HG03520 (cell line): ENCODE measurements around the gene VIPR2.

Experiments used
- ATAC-seq: cut with Tn5 transposase; IDR thresholded peaks from one replicate; pipeline ENCODE4 v1.9.1; 2021; ENCODE audit warnings: mild to moderate bottlenecking, moderate library complexity; ENCODE audit not compliant: unreplicated experiment

The VIPR2 gene

DNA sequence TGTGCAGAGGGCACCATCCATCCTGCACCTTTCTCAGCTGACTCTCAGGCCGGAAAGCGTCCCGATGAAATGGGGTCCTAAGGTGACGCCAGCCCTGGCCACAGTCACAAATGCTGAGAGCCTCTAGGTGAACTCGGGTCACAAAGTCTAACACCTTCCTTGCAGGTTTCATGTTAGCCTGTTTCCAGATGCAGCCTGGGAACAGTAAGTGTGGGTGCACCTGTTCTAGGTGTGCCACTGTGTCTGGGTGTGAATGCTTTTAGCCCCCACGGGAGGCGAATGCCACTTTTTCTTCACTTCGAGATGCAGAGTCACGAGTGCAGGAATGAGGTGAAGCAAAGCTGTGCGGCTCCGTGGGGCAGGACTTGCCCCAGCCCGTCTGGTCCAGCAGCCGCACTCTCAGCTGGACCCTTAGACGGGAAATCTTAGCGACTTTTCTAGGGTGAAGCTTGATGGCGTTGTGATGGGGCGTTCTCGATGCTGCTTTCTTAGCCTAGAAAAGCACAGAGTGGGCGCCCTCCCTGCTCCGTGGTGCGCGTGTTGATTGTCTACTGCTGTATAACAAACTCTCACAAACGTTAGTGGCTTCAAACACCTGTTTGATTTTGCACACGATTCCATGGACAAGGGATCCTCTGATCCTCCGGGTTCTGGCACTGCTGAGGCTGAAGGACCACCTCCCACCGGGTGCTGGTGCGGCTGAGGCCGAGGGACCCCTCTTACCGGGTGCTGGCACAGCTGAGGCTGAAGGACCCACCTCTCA, 13.6 kb upstream of the VIPR2 start:
- no peak for ATAC-seq

DNA sequence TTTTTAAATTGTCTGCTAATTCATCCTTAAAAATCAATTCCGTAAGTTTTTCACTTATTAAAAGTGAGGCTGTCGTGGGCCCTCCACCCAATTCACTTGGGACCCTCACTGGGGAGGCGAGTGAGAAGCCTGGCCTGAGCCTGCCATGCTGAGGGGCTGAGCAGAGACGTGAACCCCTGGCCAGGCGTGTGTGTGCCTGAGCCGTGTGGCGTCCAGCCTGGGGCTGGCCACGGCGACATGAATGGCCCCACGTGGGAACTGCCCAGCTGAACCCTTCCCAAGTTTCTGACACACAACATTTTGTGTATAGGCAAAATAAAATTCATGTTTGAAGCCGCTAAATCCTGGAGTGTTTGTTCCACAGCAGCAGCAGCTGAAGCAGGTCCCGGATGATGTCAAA, 13.0 kb upstream of the VIPR2 start:
- ATAC-seq, result no peak

DNA sequence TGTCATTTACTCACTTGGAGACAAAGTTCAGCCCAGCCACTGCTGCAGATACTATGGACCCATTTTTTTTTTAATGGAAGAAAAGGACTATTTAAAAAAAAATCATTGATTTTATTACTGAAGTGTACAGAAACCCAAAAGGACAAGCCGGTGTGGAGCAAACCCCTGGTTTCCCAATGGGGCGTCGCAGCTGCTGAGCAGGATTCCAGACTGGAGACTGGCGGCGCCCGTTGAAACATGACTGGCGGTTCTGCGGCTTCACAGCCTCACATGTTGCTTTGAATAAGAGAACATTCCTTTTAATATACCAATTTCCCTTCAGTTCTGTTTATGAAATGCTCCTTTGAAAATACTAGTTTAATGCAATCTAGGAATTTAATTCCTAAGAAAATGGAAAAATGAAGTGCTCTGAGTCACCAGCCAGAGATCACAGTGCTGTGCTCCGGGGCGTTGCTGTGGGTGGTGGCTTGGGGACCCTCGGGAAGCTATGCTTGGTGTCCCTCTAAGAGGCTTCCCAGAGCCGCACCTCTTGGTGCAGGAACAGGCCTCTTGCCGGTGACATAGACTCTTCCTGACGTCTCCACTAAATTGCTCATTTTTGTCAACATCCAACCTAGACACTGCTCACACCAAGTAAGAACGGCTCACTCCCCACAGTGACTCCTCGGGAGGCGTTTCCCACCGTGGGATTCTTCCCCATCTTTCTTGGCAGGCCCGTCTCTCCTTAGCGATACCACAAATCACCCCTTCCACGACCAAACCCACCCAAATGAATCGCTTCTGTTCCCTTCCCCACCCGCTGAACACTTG, 12.0 kb upstream of the VIPR2 start:
- no peak for ATAC-seq

DNA sequence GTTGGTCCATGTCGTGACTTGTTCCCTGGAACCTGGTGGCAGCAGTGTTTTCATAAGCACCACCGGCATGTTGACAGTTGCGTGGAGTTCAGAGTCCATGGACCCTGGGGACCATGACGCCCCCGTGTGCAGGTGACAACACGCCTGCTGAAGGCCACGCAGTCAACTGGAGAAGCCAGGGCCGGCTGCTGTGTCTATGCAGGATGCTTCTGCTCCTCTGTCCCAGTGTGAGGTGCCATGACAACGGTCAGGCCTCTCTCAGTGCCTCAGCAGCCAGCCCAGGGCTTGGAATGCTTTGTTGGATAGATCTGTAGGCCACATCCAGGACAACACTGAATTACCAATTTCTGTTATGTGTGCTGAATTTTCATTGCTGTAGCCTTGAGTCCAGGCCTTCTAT, 10.7 kb upstream of the VIPR2 start:
- no peak for ATAC-seq

DNA sequence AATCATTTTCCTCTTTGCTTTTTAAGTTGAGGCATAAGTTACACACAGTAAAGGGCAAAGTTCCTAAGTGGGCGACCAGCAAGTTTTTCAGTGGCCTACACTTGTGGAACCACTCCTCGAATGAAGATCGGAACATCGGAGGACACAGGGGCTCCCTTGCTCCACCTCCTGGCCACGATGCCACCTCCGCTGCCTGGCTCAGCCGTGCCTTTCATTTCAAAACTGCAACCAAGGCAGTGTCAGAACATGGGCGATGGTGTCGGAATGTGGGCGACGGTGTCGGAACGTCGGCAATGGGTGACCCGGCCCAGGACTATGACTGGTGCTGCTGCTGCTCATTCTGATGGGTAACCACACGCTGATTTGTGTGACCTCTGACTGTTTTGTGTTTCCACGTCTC, 9.6 kb upstream of the VIPR2 start:
- no peak for ATAC-seq

DNA sequence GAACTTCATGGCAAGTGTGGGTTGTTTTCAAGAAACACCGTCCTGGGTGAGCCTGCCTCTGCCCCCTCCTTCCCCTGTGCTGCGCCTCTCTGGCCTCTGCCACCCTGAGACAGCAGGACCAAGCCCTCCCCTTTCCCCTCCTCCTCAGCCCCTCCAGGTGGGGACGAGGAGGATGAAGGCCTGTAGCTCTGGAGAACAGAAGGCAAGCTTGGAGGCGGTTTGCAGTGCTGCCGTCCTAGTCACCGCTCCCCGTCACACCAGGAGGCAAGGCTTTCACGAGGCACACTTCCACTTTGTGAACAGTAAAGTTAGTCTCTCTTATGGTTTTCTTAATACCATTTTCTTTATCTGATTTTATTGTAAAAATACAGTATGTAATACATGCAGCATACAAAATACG, 8.8 kb upstream of the VIPR2 start:
- ATAC-seq, result no peak

DNA sequence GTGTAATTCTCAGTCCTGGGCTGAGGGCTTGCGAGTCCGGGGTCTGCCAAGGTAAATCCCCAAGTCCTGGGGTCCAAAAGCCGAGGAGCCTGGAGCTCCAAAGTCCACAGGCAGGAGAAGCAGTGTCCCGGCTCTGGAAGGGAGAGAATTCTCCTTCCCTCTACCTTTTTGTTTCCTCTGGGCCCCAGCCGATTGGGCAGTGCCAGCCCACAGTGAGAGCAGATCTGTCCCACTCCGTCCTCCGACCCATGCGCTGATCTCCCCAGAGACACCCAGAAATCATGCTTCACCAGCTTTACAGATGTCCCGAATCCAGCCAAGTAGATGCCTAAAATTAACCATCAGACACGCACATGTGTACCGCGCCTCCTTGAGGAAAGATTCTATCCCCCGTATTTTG, 8.1 kb upstream of the VIPR2 start:
- no peak for ATAC-seq

DNA sequence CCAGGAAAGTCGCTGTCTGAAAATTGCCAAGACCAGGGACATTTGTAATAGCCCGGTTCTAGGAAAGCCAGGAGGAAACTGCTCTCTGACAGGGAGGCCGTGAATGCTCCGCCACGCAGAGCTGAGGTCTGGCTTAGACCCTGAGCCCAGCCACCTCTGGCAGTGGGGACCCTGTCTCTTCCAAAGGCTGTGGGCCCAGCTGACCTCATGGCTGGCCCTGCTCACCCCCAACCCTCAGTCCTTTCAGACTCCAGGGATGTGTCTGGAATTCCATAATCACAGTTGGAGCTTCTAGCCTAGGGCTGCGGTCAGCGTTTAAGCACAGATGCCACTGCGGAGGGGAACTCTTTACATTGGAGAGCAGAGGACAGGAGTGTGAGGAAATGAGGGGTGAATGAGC, 6.6 kb upstream of the VIPR2 start:
- ATAC-seq, result no peak

DNA sequence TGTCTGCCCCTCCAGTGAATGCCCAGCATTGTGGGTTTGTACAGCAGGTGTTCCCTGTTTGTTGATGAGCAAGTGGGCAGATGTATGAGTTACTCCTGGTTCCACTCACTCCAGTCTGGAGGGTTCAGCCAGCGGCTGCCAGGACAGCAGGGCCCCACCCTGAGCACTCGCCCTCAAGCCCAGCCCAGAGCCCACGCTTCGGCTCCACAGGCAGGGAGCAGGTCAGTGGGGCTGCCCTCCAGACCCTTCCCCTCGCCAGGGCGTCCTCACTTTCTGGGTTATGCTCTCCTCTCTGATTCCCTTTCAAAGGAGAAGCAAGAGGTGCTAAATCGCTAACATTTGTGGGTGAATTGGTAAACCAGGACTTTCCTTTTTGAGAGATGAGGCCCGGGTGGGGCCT, 4.8 kb upstream of the VIPR2 start:
- no peak for ATAC-seq

DNA sequence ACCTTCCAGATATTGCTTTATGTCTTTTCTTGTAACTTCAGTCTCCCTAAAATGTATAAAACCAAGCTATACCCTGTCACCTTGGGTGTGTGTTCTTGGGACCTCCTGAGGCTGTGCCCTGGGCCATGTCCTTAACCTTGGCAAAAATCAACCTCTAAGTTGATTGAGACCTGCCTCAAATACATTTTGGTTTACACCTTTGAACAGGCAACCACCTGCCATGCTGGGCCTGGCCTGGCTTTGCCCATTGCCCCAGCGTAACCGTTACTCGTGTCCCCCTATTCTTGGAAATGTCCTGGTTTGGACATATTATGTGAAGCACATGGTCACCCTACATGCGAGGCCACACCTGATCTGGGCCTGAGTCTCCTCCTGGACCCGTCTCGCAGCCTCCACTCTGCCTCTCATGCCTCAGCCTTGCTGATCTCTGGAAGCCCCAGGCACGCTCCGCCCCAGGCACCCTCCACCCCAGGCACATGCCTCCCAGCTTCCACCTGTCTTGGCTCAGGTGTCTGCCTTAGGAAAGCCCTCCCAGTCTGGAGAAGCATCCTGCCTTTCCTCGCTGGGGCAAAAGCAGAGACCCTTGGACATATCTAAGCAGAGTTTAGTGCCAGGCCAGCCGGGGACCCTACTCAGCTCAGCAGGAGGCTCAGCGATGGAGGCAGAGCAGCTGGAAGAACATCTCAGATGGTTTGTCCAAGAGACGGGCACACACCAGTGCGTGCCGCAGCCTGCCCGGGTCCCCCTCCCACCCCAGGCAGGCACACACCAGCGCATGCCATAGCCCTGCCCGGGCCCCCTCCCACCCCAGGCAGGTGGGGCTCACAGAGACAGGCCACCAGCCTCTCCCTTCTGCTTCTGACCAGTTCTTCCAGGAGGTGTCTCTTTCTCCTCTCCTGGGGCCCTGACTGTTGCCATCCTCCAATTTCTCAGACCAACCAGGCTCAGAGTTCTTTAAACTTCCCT, 4.0 kb upstream of the VIPR2 start:
- ATAC-seq, result no peak

DNA sequence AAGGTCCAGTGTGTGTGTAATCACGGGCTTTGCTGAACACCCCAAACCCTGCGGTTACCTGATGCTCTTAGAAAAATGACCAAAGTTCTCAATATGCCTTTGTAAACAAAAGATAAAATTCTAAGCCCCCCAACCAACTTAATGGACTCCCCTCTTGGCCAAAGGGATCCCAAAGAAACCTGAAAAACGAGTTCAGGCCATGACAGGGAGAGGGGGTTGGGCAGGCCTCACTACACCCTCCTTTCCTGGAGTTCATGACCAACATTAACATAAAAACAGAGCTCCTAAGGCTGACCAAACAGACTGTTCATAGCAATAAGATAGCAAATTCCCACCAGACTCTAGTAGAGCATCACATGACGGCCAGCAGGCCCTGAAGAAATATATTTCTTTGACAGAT, 3.0 kb upstream of the VIPR2 start:
- ATAC-seq, result no peak

DNA sequence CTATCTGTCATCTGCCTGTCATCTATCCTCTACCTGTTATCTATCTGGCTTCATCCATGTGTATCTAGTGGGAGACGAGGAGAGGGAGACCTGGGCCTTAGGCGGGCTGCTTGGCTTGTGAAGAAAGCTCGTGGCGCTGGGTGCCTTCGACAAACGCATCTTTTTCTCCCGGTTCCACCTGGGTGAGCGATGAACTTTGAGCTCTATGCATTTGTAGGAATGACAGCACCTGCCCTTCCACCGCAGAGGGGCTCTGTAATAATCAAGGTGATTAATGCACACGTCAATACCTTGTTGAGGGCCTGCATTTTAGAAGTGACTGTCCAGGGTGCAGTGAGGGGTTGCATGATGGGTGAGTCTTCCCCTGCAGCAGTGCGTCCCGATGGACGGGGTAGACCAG, 2.6 kb upstream of the VIPR2 start:
- ATAC-seq, result no peak

DNA sequence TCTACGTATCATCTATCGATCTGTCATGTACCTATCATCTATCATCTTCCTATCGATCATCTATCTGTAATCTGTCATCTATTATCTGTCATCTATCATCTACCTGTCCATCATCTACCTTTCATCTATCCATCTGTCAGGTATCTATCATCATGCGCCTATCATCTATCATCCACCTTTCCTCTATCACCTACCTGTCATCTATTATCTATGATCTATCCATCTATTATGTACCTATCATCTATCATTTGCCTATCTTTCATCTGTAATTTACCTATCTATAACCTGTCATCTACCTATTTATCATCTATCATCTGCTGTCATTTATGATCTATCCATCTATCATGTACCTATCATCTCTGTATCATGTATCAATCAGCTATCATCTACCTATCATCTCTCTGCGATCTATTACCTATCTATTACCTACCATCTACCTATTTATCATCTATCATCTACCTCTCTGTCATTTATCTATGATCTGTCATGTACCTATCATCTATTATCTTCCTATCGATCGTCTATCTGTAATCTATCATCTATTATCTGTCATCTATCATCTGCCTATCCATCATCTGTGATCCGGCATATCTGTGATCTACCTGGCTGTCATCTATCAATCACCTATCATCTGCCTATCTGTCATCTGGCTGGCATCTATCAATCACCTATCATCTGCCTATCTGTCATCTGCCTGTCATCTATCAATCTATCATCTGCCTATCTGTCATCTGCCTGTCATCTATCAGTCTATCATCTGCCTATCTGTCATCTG, 1.6 kb upstream of the VIPR2 start:
- ATAC-seq, result no peak

DNA sequence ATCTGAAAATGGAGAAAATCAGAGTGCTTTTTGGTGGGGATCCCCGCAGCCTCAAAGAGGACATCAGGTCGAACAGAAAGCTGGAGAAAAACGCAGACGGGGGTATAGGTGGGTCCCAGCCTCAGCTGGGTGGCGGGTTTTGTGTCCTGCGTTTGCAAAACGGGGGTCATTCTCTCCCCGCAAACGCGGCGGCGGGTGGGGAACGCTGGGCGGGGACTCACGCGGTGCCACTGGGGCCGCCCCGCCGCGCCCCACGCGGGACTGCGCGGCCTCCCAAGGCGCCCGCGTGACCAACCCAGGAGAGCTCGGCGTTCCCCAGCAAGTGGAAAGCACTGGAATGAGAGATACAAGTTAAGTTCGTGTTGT, 806 bp upstream of the VIPR2 start:
- no peak for ATAC-seq

DNA sequence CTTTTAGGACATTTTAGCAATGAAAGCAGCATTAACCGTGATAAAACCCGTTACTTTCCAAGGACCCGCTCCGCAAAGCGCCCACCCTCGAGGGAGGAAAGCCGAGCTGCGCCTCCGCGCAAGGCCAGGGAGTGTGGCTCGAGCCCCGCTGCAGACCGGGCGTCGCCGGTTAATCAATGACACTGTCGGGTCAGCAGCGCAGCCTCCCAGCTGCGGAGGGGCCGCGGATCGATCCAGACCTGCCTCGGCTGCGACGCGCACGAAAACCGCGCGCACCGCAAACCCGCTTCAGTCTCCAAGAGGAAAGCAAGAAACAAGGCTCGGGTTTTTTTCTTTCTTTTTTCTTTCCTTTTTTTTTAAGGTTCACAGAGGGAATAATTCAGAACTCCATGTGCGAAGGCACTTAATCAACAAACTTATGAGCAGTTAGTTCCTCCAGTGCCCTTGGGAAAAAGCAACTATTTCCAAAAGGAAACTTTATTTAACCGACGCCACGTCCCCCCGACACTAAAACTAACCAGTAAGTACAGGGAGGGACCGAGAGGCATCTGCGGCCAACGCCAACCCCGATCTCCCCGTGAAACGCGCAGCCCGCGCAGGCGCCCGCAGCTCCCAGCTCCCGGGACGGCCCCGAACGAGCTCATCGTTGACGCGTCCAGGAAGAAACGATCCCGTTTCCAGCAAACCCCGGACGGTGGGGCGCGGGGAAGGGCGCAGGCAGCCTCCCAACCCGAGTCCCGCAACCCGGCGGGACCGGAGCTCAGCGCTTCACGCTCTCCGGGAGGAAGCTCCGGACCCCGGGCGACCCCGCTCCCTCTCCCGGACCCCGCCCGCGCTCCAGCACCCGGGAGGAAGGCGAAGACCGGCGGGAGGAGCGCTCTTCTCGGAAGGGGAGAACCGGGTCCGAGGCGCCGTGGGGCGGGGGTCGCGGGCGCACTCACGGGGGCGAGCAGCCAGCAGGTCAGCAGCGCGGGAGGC, 598 bp downstream of the VIPR2 start:
- ATAC-seq, result no peak

DNA sequence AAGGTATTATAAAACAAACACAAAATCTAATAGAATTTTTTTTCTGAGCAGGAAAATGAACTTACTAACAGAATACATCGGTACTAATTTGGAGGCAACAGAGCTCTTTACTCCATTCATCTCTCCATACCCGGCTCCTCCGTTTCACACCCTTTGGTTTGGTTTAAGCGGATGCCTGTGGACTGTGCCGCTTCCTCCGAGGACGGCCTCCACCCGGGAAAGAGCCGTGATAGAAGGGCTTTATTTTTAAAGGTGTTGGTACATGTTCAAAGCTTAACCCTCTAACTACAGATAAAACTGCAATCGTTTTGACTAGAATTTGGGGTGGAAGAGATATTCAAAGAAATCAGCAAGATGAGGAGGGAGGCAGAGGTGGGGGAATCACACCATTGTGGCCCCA, 1.9 kb downstream of the VIPR2 start:
- ATAC-seq, result no peak

DNA sequence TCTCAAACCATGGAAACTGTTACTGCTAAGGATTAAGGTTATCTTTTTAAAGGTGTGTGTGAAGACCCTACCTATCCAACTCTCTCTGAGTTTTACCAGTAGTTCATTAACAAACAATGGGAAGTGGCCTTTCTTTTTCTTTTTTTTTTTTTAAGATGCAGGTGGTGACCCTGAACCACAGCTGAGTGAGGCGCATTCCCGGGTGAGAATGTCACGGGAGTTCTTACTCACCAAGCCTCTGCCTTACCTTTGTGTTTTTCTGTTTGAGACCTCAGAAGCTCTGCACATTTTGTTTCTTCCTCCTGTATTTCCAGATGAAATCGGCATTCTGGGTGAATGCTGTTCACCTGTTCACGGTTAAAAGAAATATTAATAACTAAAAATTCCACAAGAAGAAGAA, 2.5 kb downstream of the VIPR2 start:
- ATAC-seq, result no peak

DNA sequence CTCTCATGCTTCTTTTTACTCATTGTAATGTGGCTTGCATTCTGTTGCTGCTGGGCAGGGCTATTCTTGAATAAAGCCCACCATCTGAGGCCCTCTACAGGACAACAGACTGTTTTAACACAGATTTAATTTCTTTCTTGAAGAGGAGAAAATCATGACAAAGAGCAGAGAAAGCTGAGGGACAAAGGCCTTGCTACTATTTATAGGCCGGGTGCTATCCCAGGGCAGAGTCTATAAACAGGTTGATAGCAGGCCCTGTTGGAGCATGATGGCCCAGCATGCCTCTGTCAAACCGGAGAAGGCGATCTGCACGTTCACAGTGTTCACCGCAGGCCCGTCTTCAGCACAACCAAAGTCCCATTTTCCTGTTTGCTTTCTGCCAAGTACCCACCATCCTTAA, 3.0 kb downstream of the VIPR2 start:
- no peak for ATAC-seq

DNA sequence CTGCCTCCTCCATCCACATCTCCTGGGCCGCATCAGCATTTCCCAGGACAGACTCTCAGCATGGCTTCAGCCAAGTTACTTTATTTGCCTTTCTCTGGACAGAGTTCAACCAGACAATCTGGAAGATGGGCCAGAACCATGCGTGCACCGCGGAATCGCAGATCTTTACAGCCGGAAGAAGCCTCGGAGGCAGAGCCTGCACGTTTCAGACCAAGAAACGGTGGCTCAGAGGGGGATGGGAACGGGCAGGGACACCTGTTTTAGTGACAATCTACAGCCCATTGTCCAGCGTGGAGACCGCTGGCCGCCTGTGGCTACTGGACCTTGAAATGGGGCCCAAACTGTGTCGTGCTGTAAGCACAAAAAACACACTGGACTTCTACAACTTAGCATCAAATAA, 3.5 kb downstream of the VIPR2 start:
- no peak for ATAC-seq
